Measurements from ENCODE around the gene MS4A10.

MS4A10 gene

GRCh38 chr11:60785136-60785535 lies at the start of gene MS4A10:
Gene MS4A10 (plus strand): TSS chr11:60785333. CDS start chr11:60790336, 5,003 bp downstream.
- TF ChIP-seq TAF1 (IDR thresholded peaks at IDR 0.05; ENCODE audit: low read depth) (no peak), REST (IDR thresholded peaks at IDR 0.05; ENCODE audit: low read depth) (no peak), NFIC (IDR thresholded peaks at IDR 0.05) (no peak), TCF12 (IDR thresholded peaks at IDR 0.05; ENCODE audit: low read depth) (no peak), USF1 (IDR thresholded peaks at IDR 0.05) (no peak), EP300 (IDR thresholded peaks at IDR 0.05; ENCODE audit: borderline replicate concordance) (no peak), RAD21 (IDR thresholded peaks at IDR 0.05; ENCODE audit: low read depth) (no peak)

GRCh38 chr11:60739114-60739513 lies 46.0 kb upstream of the MS4A10 start:
- TF ChIP-seq USF1 (IDR thresholded peaks at IDR 0.05) (no peak), TCF12 (IDR thresholded peaks at IDR 0.05; ENCODE audit: low read depth) (no peak), TAF1 (IDR thresholded peaks at IDR 0.05; ENCODE audit: low read depth) (no peak), NFIC (IDR thresholded peaks at IDR 0.05) (no peak), TEAD4 (IDR thresholded peaks at IDR 0.05) (no peak), YY1 (IDR thresholded peaks at IDR 0.05; ENCODE audit: low read depth) (no peak), REST (IDR thresholded peaks at IDR 0.05; ENCODE audit: low read depth) (no peak), ZBTB7A (IDR thresholded peaks at IDR 0.05; ENCODE audit: low read depth) (no peak), EP300 (IDR thresholded peaks at IDR 0.05; ENCODE audit: borderline replicate concordance) (no peak), FOXM1 (IDR thresholded peaks at IDR 0.05; ENCODE audit: borderline replicate concordance, low read depth) (no peak), EGR1 (IDR thresholded peaks at IDR 0.05) (no peak), CREB1 (IDR thresholded peaks at IDR 0.05; ENCODE audit: low read depth) (no peak), CEBPB (IDR thresholded peaks at IDR 0.05) (no peak), MAX (IDR thresholded peaks at IDR 0.05) (no peak)

- TF ChIP-seq REST (IDR thresholded peaks at IDR 0.05; ENCODE audit: low read depth): no peak
- TF ChIP-seq CREB1 (IDR thresholded peaks at IDR 0.05; ENCODE audit: low read depth): no peak
- TF ChIP-seq USF1 (IDR thresholded peaks at IDR 0.05): no peak
- TF ChIP-seq TAF1 (IDR thresholded peaks at IDR 0.05; ENCODE audit: low read depth): no peak
- no peak for TF ChIP-seq TCF12 (IDR thresholded peaks at IDR 0.05; ENCODE audit: low read depth)
- no peak for TF ChIP-seq CEBPB (IDR thresholded peaks at IDR 0.05)
- TF ChIP-seq YY1 (IDR thresholded peaks at IDR 0.05; ENCODE audit: low read depth): no peak
- TF ChIP-seq NFIC (IDR thresholded peaks at IDR 0.05): no peak
- no peak for TF ChIP-seq RAD21 (IDR thresholded peaks at IDR 0.05; ENCODE audit: low read depth)
- no peak for TF ChIP-seq FOXM1 (IDR thresholded peaks at IDR 0.05; ENCODE audit: borderline replicate concordance, low read depth)
- TF ChIP-seq EP300 (IDR thresholded peaks at IDR 0.05; ENCODE audit: borderline replicate concordance): no peak
- TF ChIP-seq MAX (IDR thresholded peaks at IDR 0.05): no peak
- TF ChIP-seq TEAD4 (IDR thresholded peaks at IDR 0.05): no peak
- TF ChIP-seq EGR1 (IDR thresholded peaks at IDR 0.05): no peak
- TF ChIP-seq ZBTB7A (IDR thresholded peaks at IDR 0.05; ENCODE audit: low read depth): no peak
Observed at GRCh38 chr11:60740573-60740972, 44.6 kb upstream of the MS4A10 start.

GRCh38 chr11:60741421-60741820 lies 43.7 kb upstream of the MS4A10 start:
- TF ChIP-seq FOXM1 (IDR thresholded peaks at IDR 0.05; ENCODE audit: borderline replicate concordance, low read depth): no peak
- no peak for TF ChIP-seq USF1 (IDR thresholded peaks at IDR 0.05)
- no peak for TF ChIP-seq TCF12 (IDR thresholded peaks at IDR 0.05; ENCODE audit: low read depth)
- TF ChIP-seq ZBTB7A (IDR thresholded peaks at IDR 0.05; ENCODE audit: low read depth): no peak
- TF ChIP-seq NFIC (IDR thresholded peaks at IDR 0.05): no peak
- TF ChIP-seq YY1 (IDR thresholded peaks at IDR 0.05; ENCODE audit: low read depth): no peak
- no peak for TF ChIP-seq MAX (IDR thresholded peaks at IDR 0.05)
- no peak for TF ChIP-seq TEAD4 (IDR thresholded peaks at IDR 0.05)
- TF ChIP-seq EGR1 (IDR thresholded peaks at IDR 0.05): no peak
- no peak for TF ChIP-seq RAD21 (IDR thresholded peaks at IDR 0.05; ENCODE audit: low read depth)
- TF ChIP-seq CREB1 (IDR thresholded peaks at IDR 0.05; ENCODE audit: low read depth): no peak
- TF ChIP-seq CEBPB (IDR thresholded peaks at IDR 0.05): no peak
- no peak for TF ChIP-seq EP300 (IDR thresholded peaks at IDR 0.05; ENCODE audit: borderline replicate concordance)
- no peak for TF ChIP-seq REST (IDR thresholded peaks at IDR 0.05; ENCODE audit: low read depth)
- no peak for TF ChIP-seq TAF1 (IDR thresholded peaks at IDR 0.05; ENCODE audit: low read depth)
